Neutrophil (primary cell): ENCODE data around the gene KRTAP10-2.

Experiments
- H3K27ac ChIP-seq: fragments of 200-600 bp; sonication (generic); 2 replicates; pipeline ENCODE4 v1.5.1; 2016; ENCODE audit warnings: mild to moderate bottlenecking, moderate library complexity
- H3K27me3 ChIP-seq: fragments of 200-600 bp; sonication (generic); 2 replicates; pipeline ENCODE4 v1.6.0; 2016; ENCODE audit warnings: mild to moderate bottlenecking
- H3K36me3 ChIP-seq: fragments of 200-600 bp; sonication (generic); 2 replicates; pipeline ENCODE4 v1.5.1; 2017
- H3K4me1 ChIP-seq, 2 experiments: fragments of 200-600 bp in 1 of 2; sonication (generic) in 1 of 2; 1 replicate in 1 of 2; 2 replicates in 1 of 2; pipeline versions ENCODE4 v1.5.1 to v1.6.1; 2013 to 2016; ENCODE audit warnings: low read depth in 1 of 2, low read length in 1 of 2, mild to moderate bottlenecking in 1 of 2, moderate library complexity in 1 of 2; ENCODE audit not compliant: control insufficient read depth in 1 of 2, insufficient read depth in 1 of 2
- H3K4me3 ChIP-seq, 2 experiments: fragments of 200-600 bp in 1 of 2; sonication (generic) in 1 of 2; 1 replicate in 1 of 2; 2 replicates in 1 of 2; pipeline ENCODE4 v1.5.1; 2013 to 2016; ENCODE audit warnings: low read depth in 1 of 2, low read length in 1 of 2, mild to moderate bottlenecking in 1 of 2, moderate library complexity in 1 of 2
- H3K9me3 ChIP-seq: fragments of 200-600 bp; sonication (generic); 2 replicates; pipeline ENCODE4 v1.5.1; 2016
- TF ChIP-seq, protein P1 (sequence below): fragments of 200-600 bp; sonication (generic); IDR thresholded peaks from 2 replicates; pipeline ENCODE4 v1.5.1; 2016; ENCODE audit warnings: antibody characterized with exemption

The KRTAP10-2 gene

DNA sequence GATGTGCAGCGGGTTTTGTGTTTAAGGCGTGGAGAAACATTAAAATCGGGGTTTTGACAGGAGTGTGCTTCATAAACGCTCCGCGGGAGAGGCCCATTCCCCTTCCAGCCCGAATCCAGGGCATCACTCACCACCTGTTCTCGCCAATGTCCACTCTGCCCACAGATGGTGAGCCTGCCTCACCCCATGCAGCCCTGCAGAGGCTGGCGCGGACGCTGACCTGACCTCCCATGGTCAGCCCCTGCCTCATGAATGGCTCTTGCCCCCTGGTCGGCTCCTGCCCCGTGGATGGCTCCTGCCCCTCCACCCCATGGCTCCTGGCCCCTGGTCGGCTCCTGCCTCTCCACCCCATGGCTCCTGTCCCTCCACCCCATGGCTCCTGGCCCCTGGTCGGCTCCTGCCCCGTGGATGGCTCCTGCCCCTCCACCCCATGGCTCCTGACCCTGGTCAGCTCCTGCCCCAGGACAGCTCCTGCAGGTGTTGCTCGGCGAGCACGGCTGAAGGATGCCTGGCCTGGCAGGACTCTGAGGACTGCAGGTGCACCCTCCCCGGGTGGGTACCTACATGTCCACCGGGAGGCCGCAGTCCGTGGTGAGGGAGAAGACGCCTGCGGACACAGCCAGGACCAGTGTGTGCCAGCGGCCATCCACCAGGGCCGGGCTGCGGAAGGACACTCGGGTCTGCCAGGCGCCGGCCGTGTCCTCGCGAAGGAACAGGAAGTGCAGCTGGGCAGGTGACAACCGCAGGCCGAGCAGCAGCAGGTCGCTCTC is 18.0 kb downstream of the KRTAP10-2 start:
- Histone ChIP-seq H3K27ac (no peak overlapping the region), H3K27me3 (no peaks in the 10 kb centered on the region), H3K4me1 (peaks cover 6 to 12% of the 10 kb centered on the region in 2 experiments), H3K9me3 (no peaks in the 10 kb centered on the region), H3K4me3 (no peak overlapping the region), H3K36me3 (no peaks in the 10 kb centered on the region)
- TF ChIP-seq, protein P1, sequence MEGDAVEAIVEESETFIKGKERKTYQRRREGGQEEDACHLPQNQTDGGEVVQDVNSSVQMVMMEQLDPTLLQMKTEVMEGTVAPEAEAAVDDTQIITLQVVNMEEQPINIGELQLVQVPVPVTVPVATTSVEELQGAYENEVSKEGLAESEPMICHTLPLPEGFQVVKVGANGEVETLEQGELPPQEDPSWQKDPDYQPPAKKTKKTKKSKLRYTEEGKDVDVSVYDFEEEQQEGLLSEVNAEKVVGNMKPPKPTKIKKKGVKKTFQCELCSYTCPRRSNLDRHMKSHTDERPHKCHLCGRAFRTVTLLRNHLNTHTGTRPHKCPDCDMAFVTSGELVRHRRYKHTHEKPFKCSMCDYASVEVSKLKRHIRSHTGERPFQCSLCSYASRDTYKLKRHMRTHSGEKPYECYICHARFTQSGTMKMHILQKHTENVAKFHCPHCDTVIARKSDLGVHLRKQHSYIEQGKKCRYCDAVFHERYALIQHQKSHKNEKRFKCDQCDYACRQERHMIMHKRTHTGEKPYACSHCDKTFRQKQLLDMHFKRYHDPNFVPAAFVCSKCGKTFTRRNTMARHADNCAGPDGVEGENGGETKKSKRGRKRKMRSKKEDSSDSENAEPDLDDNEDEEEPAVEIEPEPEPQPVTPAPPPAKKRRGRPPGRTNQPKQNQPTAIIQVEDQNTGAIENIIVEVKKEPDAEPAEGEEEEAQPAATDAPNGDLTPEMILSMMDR: no peak

DNA sequence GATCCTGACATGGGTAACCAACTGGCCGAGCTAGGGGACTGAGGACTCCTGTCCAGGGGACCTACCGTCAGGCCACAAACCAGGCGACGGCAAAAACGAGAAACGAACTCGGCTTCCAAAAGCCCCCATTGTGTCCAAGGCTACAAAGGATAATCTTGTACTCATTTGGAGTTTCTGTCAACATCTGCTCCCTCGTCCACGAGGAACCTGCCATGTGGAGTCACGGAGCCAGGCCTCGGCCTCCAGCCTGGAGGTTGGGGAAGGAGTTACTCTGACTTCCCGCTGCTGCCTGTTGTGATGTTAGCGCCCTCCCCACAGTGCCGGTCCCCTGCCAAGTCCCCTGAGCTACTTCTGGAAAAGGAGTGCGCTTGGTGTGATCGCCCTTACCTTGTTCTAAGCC is 18.6 kb downstream of the KRTAP10-2 start:
- TF ChIP-seq, protein P1: no peak
- no peaks in the 10 kb centered on the region for H3K9me3 ChIP-seq

DNA sequence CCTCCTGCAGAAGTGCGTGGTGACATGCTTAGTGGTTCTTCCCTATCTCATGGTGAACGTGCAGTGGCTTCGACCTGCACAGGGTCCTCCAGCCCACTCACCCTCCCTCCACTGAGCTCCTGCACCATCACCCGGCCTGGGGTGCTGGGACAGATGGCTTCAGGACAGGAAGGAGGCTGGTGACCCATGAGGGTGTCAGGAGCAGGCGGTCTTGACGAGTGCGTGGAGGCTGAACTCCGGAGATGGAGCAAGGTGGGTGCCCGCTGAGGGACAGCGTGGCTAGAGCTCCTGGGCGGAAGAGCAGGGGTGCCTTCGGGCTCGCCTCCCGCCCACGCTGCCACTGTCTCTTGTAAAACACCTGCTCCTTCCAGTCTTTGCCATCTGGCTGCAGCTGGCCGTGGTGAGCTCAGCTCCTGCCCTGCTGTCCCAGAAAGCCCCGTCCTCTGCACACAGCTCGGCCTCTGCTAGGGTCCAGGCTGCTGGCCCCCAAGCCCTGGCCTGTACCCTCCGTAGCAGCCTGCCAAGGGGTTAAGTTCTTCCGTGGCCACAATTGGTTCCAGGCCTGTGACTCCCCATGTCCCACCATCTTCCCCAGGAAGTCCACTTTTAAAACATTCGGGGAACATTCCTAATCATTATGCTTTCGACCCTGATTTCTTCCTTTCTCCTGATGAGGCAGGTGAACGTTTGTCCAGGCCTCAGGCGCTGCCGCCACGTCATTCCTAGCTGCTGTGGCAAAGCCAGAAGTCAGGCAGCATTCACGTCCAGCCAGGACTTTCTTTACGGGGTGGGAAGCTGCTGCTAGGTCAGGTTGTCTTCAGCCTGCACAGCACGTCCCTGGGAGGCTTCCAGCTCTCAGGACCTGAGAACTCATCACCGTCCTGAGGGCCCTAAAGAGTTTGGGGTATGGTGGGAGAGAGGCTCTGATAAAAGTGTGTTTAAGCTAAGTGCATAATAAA is 19.4 kb downstream of the KRTAP10-2 start:
- Histone ChIP-seq H3K27ac (no peak overlapping the region), H3K9me3 (no peaks in the 10 kb centered on the region), H3K4me1 (peaks cover 6 to 12% of the 10 kb centered on the region in 2 experiments), H3K36me3 (no peaks in the 10 kb centered on the region), H3K27me3 (no peaks in the 10 kb centered on the region), H3K4me3 (no peak overlapping the region)
- TF ChIP-seq, protein P1: no peak

More for the DNA sequence above, 18.6 kb downstream of the KRTAP10-2 start:
- H3K4me1 ChIP-seq: peaks cover 6 to 12% of the 10 kb centered on the region in 2 experiments
- H3K4me3 ChIP-seq: no peak overlapping the region
- H3K36me3 ChIP-seq: no peaks in the 10 kb centered on the region
- H3K27me3 ChIP-seq: no peaks in the 10 kb centered on the region
- no peak overlapping the region for H3K27ac ChIP-seq

DNA sequence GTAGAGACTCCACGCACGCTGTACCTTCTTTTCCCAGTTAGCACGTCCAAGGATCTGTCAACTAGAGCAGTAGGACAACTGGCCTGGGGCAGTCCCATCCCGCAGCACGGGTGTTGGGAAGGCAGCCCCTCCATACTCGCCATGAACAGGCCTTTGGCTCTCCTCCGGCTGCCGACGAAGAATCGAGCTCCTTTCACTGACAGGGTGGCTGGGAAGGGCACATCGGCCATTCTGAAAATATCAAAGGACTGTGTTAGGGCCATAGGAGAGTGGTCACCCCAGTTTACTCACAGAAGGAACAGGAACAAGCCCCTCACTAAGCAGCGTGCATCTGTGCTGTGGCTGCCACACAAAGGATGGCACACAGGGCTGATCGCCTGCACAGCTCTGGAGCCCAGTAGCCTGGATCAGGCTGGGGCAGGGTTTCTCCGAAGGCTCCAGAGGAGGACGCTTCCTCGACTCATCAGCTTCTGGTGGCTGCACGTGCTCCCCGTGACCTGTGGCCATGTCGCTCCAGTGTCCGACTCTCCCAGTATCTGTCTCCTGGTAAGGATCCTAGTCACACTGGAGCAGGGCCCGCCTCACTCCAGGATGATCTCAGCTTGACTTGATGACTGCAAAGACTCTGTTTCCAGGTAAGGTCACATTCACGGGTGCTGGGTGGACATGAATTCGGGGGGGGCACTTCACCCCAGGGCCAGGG is 20.3 kb downstream of the KRTAP10-2 start:
- Histone ChIP-seq H3K4me3 (no peak overlapping the region), H3K4me1 (peaks cover 6 to 12% of the 10 kb centered on the region in 2 experiments), H3K27me3 (no peaks in the 10 kb centered on the region), H3K9me3 (no peaks in the 10 kb centered on the region), H3K27ac (no peak overlapping the region), H3K36me3 (no peaks in the 10 kb centered on the region)
- TF ChIP-seq, protein P1: no peak

DNA sequence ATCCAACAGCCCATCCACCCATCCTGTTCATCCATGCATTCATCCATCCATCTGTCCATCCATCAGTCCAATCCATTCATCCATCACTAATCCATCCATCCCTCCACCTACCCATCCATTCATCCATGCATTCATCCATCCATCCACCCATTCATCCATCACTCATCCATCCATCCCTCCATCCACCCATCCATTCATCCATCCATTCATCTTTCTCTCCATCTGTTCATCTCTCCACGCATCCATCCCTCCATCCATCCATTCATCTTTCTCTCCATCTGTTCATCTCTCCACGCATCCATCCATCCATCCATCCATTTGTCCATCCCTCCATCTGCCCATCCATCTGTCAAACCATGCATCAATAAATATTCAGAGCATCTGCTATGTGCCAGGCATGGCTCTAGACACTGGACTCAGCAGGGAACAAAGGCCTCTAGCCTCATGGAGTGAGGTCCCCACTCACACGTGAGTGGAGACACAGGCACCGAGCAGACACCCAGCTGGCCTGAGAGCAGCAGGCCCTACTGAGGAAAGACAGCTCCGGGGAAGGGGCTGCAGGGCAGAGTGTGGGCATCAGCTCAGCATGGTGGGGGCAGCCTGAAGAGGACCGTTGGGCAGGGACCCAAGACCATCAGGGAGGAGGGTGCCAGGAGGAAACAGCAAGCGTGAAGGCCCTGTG is 20.9 kb downstream of the KRTAP10-2 start:
- Histone ChIP-seq H3K27ac (no peak overlapping the region), H3K9me3 (no peaks in the 10 kb centered on the region), H3K36me3 (no peaks in the 10 kb centered on the region), H3K4me3 (no peak overlapping the region), H3K27me3 (no peaks in the 10 kb centered on the region), H3K4me1 (peaks cover 6 to 11% of the 10 kb centered on the region in 2 experiments)
- TF ChIP-seq, protein P1: no peak
